AG04450 (cell line): ENCODE data around the gene STPG2. TPM values are rescaled to one million over a fixed set of nuclear protein-coding genes. Genes with fewer than 3 reads are reported as not detected.

Experiments used
- CTCF ChIA-PET: fragments of 300-600, 350-600 bp; formaldehyde crosslinking; extraction: SDS; loops from one replicate; lab custom pipeline; 2022; ENCODE audit warnings: antibody characterized with exemption, inconsistent platforms; lab: Charles Lee
- POLR2A ChIA-PET: fragments of 350-600 bp; formaldehyde crosslinking; extraction: SDS; loops from one replicate; lab custom pipeline; 2021; ENCODE audit warnings: antibody characterized with exemption, inconsistent platforms; lab: Yijun Ruan, JAX
- DNase-seq: peaks from one replicate; pipeline ENCODE4 v3.0.0-alpha.2; 2011; ENCODE audit warnings: low read depth, low spot score
- H3K27ac ChIP-seq: one replicate; pipeline ENCODE4 v1.5.1; 2012; ENCODE audit warnings: low read depth, low read length, control low read depth
- H3K27me3 ChIP-seq: one replicate; pipeline ENCODE4 v1.6.0; 2012; ENCODE audit warnings: low read length; ENCODE audit not compliant: control insufficient read depth, insufficient read depth
- H3K4me3 ChIP-seq: 2 replicates; pipeline ENCODE4 v1.5.1; 2011; ENCODE audit warnings: mild to moderate bottlenecking, low read depth, low read length, control low read depth
- H3K9me3 ChIP-seq: 2 replicates; pipeline ENCODE4 v1.5.1; 2012; ENCODE audit warnings: low read length; ENCODE audit not compliant: control insufficient read depth, insufficient read depth
- CTCF ChIP-seq: IDR thresholded peaks from 2 replicates; pipeline ENCODE4 v1.5.1; 2011; ENCODE audit warnings: low read depth, low read length, control low read depth, inconsistent platforms
- polyA plus RNA-seq: library from polyadenylated mRNA; depleted of rRNA; stranded (reverse); fragments of >200 nt; gene quantifications from 2 replicates; pipeline ENCODE4 v1.2.3, GENCODE V29; 2011

The STPG2 gene
- polyA plus RNA-seq, 1 experiment = not detected

GRCh38 chr4:97942137-97942536 is 201.1 kb downstream of the STPG2 start:
- H3K27ac ChIP-seq = no peak overlapping the region
- no peaks in the 10 kb centered on the region for H3K27me3 ChIP-seq
- ChIA-PET CTCF (no interaction called here), POLR2A (no interaction called here)
- DNase-seq = no peak
- H3K4me3 ChIP-seq = no peak overlapping the region
- TF ChIP-seq CTCF = no peak
- peaks cover 12% of the 10 kb centered on the region for H3K9me3 ChIP-seq

GRCh38 chr4:97938141-97938540 is 205.1 kb downstream of the STPG2 start:
- Histone ChIP-seq H3K27me3 (no peaks in the 10 kb centered on the region), H3K4me3 (no peak overlapping the region), H3K27ac (no peak overlapping the region), H3K9me3 (peaks cover 12% of the 10 kb centered on the region)
- POLR2A ChIA-PET = no interaction called here
- CTCF ChIA-PET = no interaction called here
- TF ChIP-seq CTCF = no peak
- no peak for DNase-seq

- POLR2A ChIA-PET = no interaction called here
- DNase-seq = no peak
- Histone ChIP-seq H3K9me3 (peaks cover 8% of the 10 kb centered on the region; the same call in 1 of the 2 replicates), H3K4me3 (no peak overlapping the region), H3K27ac (no peak overlapping the region), H3K27me3 (no peaks in the 10 kb centered on the region)
- TF ChIP-seq CTCF = no peak
- CTCF ChIA-PET = no interaction called here
These were observed 218.8 kb downstream of the STPG2 start for GRCh38 chr4:97924341-97924958.

GRCh38 chr4:97923096-97923495 is 220.2 kb downstream of the STPG2 start:
- TF ChIP-seq CTCF = no peak
- Histone ChIP-seq H3K4me3 (no peak overlapping the region), H3K9me3 (peaks cover 8% of the 10 kb centered on the region; the same call in 1 of the 2 replicates), H3K27me3 (no peaks in the 10 kb centered on the region), H3K27ac (no peak overlapping the region)
- no peak for DNase-seq
- CTCF ChIA-PET = no interaction called here
- POLR2A ChIA-PET = no interaction called here

- ChIA-PET CTCF (no interaction called here), POLR2A (no interaction called here)
- Histone ChIP-seq H3K9me3 (peaks cover 12% of the 10 kb centered on the region), H3K27me3 (no peaks in the 10 kb centered on the region), H3K4me3 (no peak overlapping the region), H3K27ac (no peak overlapping the region)
- no peak for DNase-seq
- no peak for TF ChIP-seq CTCF
These were observed 226.2 kb downstream of the STPG2 start for GRCh38 chr4:97917115-97917514.
